ENCODE measurements around the gene CD59. TPM values are rescaled to one million over a fixed set of nuclear protein-coding genes. Genes with fewer than 3 reads are reported as not detected.

The CD59 gene
- total RNA-seq, 1 donor = 345 TPM

DNA sequence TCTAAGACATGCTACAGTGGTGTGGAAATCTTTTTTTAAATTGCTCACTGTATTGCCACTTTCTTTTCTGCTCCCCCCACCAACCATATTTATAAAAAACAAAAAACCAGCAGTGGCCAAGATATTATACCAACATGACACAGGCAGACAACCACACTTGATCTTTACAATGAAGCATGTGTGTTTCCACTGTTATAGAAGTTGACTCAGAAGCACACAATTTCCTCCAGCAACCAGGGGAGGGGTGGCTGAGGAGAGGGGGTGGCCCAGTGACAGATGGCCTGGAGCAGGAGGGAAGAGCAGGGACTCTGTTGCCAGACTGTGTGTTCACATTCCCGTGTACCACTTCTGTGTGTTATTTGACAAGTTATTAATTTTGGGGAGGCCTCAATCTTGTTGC lies 14.8 kb downstream of the CD59 start:
- DNase-seq (ENCODE audit: insufficient read length, low spot score, missing footprints) = no peak
- H3K4me2 ChIP-seq (ENCODE audit: insufficient read depth, low read length) = no peak overlapping the region
- peaks cover 22% of the 10 kb centered on the region for H4K20me1 ChIP-seq (ENCODE audit: insufficient read depth, low read length)
- H3K4me1 ChIP-seq (ENCODE audit: insufficient read depth, low read length) = peaks cover 50% of the 10 kb centered on the region
- no peaks in the 10 kb centered on the region for H3K9me3 ChIP-seq (ENCODE audit: low read depth, low read length)
- H3K79me2 ChIP-seq (ENCODE audit: insufficient read depth, low read length) = peaks cover 100% of the 10 kb centered on the region
- no peak overlapping the region for H2AFZ ChIP-seq (ENCODE audit: low read length)
- peak overlapping the region; percentile 100 for H3K27ac ChIP-seq (ENCODE audit: low read depth, low read length)
- H3K36me3 ChIP-seq (ENCODE audit: insufficient read depth, low read length) = peaks cover 62% of the 10 kb centered on the region
- H3K27me3 ChIP-seq (ENCODE audit: insufficient read depth, low read length) = no peaks in the 10 kb centered on the region
- no peak overlapping the region for H3K4me3 ChIP-seq (ENCODE audit: insufficient read depth, low read length)
- TF ChIP-seq, protein P1, sequence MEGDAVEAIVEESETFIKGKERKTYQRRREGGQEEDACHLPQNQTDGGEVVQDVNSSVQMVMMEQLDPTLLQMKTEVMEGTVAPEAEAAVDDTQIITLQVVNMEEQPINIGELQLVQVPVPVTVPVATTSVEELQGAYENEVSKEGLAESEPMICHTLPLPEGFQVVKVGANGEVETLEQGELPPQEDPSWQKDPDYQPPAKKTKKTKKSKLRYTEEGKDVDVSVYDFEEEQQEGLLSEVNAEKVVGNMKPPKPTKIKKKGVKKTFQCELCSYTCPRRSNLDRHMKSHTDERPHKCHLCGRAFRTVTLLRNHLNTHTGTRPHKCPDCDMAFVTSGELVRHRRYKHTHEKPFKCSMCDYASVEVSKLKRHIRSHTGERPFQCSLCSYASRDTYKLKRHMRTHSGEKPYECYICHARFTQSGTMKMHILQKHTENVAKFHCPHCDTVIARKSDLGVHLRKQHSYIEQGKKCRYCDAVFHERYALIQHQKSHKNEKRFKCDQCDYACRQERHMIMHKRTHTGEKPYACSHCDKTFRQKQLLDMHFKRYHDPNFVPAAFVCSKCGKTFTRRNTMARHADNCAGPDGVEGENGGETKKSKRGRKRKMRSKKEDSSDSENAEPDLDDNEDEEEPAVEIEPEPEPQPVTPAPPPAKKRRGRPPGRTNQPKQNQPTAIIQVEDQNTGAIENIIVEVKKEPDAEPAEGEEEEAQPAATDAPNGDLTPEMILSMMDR (IDR thresholded peaks at IDR 0.05; ENCODE audit: extremely low read depth, low read depth, low read length) = no peak

DNA sequence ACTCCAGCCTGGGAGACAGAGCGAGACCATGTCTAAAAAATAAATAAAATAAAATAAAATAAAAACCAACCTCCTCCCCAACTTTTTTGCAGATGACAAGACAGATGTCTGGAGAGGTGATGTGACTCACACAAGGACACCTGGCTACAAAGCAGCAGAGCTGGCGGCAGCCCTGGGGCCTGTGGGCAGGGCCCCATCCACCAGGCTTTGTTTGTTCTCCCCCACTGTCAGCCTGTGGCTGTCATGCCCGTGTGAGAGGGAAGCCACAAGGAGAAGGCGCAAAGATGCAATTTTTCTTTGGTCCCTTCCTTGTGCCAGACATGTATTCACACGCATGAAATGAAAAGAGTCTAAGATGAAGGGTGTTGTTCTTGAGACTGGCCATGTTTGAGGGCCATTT lies 16.6 kb downstream of the CD59 start:
- DNase-seq (ENCODE audit: insufficient read length, low spot score, missing footprints) = no peak
- Histone ChIP-seq H3K4me3 (ENCODE audit: insufficient read depth, low read length) (no peak overlapping the region), H3K27ac (ENCODE audit: low read depth, low read length) (peak overlapping the region; percentile 100), H3K4me2 (ENCODE audit: insufficient read depth, low read length) (no peak overlapping the region), H4K20me1 (ENCODE audit: insufficient read depth, low read length) (peaks cover 26% of the 10 kb centered on the region), H2AFZ (ENCODE audit: low read length) (no peak overlapping the region), H3K36me3 (ENCODE audit: insufficient read depth, low read length) (peaks cover 75% of the 10 kb centered on the region), H3K27me3 (ENCODE audit: insufficient read depth, low read length) (no peaks in the 10 kb centered on the region), H3K4me1 (ENCODE audit: insufficient read depth, low read length) (peaks cover 40% of the 10 kb centered on the region), H3K79me2 (ENCODE audit: insufficient read depth, low read length) (peaks cover 98% of the 10 kb centered on the region), H3K9me3 (ENCODE audit: low read depth, low read length) (no peaks in the 10 kb centered on the region)
- TF ChIP-seq, protein P1 (IDR thresholded peaks at IDR 0.05; ENCODE audit: extremely low read depth, low read depth, low read length) = no peak

DNA sequence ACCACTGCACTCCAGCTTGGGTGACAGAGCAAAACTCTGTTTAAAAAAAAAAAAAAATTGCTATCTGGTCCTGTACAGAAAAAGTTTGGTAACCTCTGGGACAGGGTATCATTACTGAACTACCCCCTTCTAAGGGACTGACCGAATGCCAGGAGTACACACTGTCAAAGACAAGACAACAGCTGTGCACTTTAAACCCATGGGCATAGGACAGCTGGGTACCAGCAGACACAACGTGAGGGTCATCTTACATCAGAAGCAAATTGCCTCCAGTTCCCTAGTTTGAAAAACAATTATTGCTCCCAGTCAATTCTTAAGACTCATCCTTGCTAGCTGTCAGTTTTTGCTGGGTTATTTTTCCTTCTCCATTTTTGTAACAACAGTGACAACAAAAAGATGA lies 17.8 kb downstream of the CD59 start:
- TF ChIP-seq, protein P1 (IDR thresholded peaks at IDR 0.05; ENCODE audit: extremely low read depth, low read depth, low read length) = no peak
- H3K27ac ChIP-seq (ENCODE audit: low read depth, low read length) = peak overlapping the region; percentile 100
- no peaks in the 10 kb centered on the region for H3K27me3 ChIP-seq (ENCODE audit: insufficient read depth, low read length)
- no peak overlapping the region for H3K4me3 ChIP-seq (ENCODE audit: insufficient read depth, low read length)
- H3K4me2 ChIP-seq (ENCODE audit: insufficient read depth, low read length) = no peak overlapping the region
- H4K20me1 ChIP-seq (ENCODE audit: insufficient read depth, low read length) = peaks cover 19% of the 10 kb centered on the region
- no peak for DNase-seq (ENCODE audit: insufficient read length, low spot score, missing footprints)
- H3K36me3 ChIP-seq (ENCODE audit: insufficient read depth, low read length) = peaks cover 86% of the 10 kb centered on the region
- no peaks in the 10 kb centered on the region for H3K9me3 ChIP-seq (ENCODE audit: low read depth, low read length)
- peaks cover 28% of the 10 kb centered on the region for H3K4me1 ChIP-seq (ENCODE audit: insufficient read depth, low read length)
- H3K79me2 ChIP-seq (ENCODE audit: insufficient read depth, low read length) = peaks cover 97% of the 10 kb centered on the region
- no peak overlapping the region for H2AFZ ChIP-seq (ENCODE audit: low read length)

DNA sequence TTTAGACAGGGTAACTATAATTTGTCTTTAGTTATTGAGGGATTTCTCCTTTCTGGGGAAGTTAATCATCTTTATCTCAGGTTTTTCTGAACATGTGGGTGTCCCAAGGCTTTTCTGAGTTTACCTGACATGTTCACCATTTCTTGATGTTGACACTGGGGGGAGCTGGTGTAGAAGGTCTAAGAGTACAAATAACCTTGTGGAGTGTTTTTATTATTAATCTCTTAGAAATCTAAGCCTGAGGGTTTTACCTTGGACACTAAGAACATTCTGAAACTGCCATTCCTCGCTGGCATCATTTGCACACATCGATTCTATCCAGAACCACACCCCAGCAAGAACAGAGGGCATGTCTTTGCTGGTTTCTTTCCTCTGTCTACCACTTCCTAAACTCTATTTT lies 20.0 kb downstream of the CD59 start:
- Histone ChIP-seq H3K27me3 (ENCODE audit: insufficient read depth, low read length) (no peaks in the 10 kb centered on the region), H3K79me2 (ENCODE audit: insufficient read depth, low read length) (peaks cover 94% of the 10 kb centered on the region)

More for the DNA sequence above, 20.0 kb downstream of the CD59 start:
- Histone ChIP-seq H4K20me1 (ENCODE audit: insufficient read depth, low read length) (peaks cover 12% of the 10 kb centered on the region), H3K36me3 (ENCODE audit: insufficient read depth, low read length) (peaks cover 89% of the 10 kb centered on the region), H3K4me2 (ENCODE audit: insufficient read depth, low read length) (no peak overlapping the region), H3K9me3 (ENCODE audit: low read depth, low read length) (no peaks in the 10 kb centered on the region), H3K4me1 (ENCODE audit: insufficient read depth, low read length) (peaks cover 6% of the 10 kb centered on the region), H3K4me3 (ENCODE audit: insufficient read depth, low read length) (no peak overlapping the region), H3K27ac (ENCODE audit: low read depth, low read length) (peak overlapping the region; percentile 30), H2AFZ (ENCODE audit: low read length) (no peak overlapping the region)
- DNase-seq (ENCODE audit: insufficient read length, low spot score, missing footprints) = no peak
- TF ChIP-seq, protein P1 (IDR thresholded peaks at IDR 0.05; ENCODE audit: extremely low read depth, low read depth, low read length) = peak; percentile 51
